H1 (cell line): Measurements from ENCODE around the gene RASSF4.

Experiments
- KDM1A ChIP-seq: fragments of 200-600, 300-600 bp; sonication (generic); IDR thresholded peaks from 2 replicates; pipeline ENCODE4 v1.7.1; 2016; ENCODE audit warnings: mild to moderate bottlenecking, low read length, borderline replicate concordance
- POLR2A ChIP-seq, 2 experiments: IDR thresholded peaks; 1 replicate in 1 of 2; 2 replicates in 1 of 2; pipeline ENCODE4 v1.6.1; 2011; ENCODE audit warnings: low read depth in 2 of 2, low read length in 2 of 2, mild to moderate bottlenecking in 2 of 2; ENCODE audit errors: control extremely low read depth in 1 of 2
- ZNF274 ChIP-seq: IDR thresholded peaks from 2 replicates; pipeline ENCODE4 v1.7.0; 2012; ENCODE audit warnings: low read length, borderline replicate concordance; ENCODE audit errors: extremely low read depth

DNA sequence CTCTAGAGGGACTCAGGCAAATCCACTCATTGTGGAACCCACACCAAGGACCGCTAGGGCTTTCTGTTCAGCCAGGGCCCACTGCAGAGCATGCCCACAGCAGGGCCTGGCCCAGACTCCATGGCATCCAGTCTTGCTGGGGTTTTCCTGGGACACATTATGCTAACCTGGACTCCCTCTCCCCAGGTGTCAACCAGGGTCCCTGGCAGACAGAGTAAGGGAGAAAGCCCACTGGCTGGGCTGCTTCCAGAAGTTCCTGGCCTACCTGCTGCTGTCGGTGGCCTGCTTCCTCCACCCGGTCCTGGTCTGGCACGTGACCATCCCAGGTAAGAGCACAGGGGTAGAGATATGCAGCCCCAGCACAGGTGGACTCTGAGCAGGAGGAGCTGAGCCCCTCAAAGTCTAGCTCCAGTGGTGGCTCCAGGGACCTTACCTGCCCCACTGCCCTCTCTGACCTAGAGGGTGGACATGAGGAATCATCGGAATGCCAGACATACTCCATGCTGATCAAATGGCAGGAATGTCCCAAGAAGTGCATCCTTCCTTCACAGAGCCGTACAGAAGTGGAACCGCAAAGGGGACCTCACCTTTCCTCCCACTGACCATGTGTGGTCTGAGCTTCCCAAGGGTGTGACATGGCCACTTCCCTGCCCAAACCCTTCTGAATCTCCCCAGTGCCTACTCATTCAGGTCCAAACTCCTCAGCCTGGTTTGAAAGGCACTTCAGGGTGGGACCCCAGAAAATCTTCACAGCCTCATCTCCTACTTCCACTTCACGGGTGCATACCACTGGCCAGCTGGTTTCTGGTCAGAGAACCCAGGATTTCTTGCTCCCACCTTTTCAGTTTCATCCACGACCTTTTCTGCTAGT is 25.9 kb upstream of the RASSF4 start:
- no peak for TF ChIP-seq POLR2A (IDR thresholded peaks at IDR 0.05; ENCODE audit: control extremely low read depth in 1 of 2, low read depth in 2 of 2, low read length in 2 of 2)
- TF ChIP-seq KDM1A = no peak
- no peak for TF ChIP-seq ZNF274
